Measurements from ENCODE around the gene ACAP2. TPM values are rescaled to one million over a fixed set of nuclear protein-coding genes. Genes with fewer than 3 reads are reported as not detected.
A peak's percentile ranks its signal among the peaks of the same experiment; 100 is the strongest.
"Not testable (repeated sequence)": the region's sequence is repeated elsewhere in the genome, so short reads cannot be mapped to it uniquely, and the experiment has no call there.

The ACAP2 gene
- total RNA-seq, 1 experiment from 2014 or later, result 71.4 TPM

DNA sequence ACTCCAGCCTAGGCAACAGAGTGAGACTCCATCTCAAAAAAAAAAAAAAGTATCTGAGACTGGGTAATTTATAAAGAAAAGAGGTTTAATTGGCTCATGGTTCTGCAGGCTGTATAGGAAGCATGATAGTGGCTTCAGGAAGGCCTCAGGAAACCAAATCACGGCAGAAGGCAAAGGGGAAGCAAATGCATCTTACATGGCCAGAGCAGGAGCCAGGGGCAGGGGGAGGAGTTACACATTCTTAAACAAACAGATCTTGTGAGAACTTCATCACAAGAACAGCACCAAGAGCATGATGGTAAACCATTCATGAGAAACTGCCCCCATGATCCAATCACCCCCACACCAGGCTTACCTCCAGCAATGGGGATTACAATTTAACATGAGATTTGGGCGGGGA, 37.2 kb downstream of the ACAP2 start:
- DNase-seq (ENCODE audit: low read depth, low spot score), result peak; percentile 14
- in situ Hi-C loops (cut with HindIII; ENCODE audit: low pct_unique_long_range_greater_than_20kb, low sequenced_read_pairs), result no loop called here

DNA sequence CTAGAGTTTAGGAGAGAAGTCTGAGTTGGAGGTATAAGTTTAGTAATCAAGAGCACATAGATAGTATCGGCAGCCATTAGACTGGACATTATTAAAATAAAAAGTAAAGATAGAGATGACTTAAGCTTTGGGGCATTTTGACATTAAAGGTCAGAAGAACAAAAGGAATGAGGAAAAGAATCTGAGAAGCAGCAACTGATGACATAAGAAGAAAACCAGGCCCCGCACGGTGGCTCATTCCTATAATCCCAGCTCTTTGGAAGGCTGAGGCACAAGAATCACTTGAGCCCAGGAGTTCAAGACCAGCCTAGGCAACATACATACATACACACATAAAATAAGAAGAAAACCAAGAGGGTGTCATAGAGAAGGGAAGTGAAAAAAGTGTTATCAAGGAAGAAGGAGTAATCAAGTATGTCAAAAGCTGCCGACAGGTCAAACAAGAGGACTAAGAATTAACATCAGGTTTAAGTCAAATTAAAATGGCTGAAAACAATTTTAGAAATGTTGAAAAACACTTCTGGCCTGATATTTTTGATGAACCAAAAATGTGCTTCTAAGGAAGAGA, 38.9 kb downstream of the ACAP2 start:
- in situ Hi-C loops (cut with HindIII; ENCODE audit: low pct_unique_long_range_greater_than_20kb, low sequenced_read_pairs), result no loop called here
- no peak for DNase-seq (ENCODE audit: low read depth, low spot score)

DNA sequence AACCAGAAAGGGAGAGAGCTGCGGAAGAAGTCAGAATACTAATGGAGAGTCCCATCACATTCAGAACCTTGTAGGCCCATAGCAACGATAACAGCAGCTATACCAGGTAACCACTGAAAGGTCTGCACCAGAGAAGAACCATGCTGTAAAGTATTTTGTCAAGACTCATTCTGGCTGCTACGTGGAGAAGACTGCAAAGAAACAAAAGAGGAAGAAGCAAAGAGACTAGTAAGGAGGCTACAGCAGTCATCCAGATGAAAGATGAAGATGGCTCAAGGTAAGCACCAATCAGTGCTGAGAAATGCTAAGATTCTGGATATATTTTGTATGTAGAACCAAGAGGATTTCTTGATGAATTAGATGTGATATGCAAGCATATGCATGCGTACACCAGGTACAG, 39.6 kb downstream of the ACAP2 start:
- in situ Hi-C loops (cut with HindIII; ENCODE audit: low pct_unique_long_range_greater_than_20kb, low sequenced_read_pairs), result no loop called here
- no peak for DNase-seq (ENCODE audit: low read depth, low spot score)

DNA sequence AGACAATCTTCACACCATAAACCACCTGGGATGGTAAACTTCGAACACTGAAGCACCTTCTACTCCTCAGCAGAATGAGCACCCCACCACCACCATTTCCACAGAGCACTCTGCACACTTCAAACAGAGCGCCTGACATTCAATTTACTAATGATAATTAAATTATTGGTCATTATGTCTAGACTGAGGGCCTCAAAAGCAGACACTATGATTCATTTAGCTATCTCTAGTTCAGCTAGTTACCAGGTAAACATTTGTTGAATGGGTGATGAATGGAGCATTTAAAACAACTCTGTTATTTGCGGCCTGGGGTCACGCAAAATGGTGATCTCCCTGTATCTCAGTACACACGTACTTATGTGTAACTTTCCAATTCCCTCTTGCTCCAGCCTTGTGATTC, 40.9 kb downstream of the ACAP2 start:
- in situ Hi-C loops (cut with HindIII; ENCODE audit: low pct_unique_long_range_greater_than_20kb, low sequenced_read_pairs), result no loop called here
- no peak for DNase-seq (ENCODE audit: low read depth, low spot score)

DNA sequence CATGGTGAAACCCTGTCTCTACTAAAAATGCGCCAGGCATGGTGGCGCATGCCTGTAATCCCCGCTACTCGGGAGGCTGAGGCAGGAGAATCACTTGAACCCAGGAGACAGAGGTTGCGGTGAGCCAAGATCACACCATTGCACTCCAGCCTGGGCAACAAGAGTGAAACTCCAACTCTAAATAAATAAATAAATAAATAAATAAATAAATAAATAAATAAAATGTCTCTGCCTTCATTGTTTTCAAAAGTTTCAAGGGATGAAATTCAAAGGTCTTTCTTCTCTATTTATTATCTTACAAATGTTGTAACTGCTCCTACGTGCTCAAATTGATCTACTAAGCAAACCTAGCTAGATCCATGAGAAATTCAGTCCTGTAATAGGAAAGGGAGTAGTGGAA, 44.4 kb downstream of the ACAP2 start:
- in situ Hi-C loops (cut with HindIII; ENCODE audit: low pct_unique_long_range_greater_than_20kb, low sequenced_read_pairs); DNase-seq (ENCODE audit: low read depth, low spot score): not testable (repeated sequence)

DNA sequence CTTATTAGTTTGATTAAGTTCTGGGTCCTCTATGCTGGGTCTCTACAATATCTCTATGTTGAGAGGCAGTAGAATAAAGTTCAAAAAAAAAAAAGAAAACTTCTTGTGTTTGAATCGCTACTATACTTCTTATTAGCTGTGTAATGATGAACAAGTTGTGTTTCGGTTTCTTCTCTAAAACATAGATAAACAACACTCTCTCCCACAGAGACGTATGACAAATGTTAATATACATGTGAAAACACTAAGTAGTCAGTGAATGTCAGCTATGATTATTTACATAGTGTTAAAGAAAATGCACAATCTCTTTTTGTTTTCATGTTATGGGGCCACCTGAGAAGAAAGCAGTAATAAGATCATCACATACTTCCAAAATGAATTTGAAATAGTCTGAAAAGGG, 45.3 kb downstream of the ACAP2 start:
- in situ Hi-C loops (cut with HindIII; ENCODE audit: low pct_unique_long_range_greater_than_20kb, low sequenced_read_pairs), result no loop called here
- DNase-seq (ENCODE audit: low read depth, low spot score), result no peak

DNA sequence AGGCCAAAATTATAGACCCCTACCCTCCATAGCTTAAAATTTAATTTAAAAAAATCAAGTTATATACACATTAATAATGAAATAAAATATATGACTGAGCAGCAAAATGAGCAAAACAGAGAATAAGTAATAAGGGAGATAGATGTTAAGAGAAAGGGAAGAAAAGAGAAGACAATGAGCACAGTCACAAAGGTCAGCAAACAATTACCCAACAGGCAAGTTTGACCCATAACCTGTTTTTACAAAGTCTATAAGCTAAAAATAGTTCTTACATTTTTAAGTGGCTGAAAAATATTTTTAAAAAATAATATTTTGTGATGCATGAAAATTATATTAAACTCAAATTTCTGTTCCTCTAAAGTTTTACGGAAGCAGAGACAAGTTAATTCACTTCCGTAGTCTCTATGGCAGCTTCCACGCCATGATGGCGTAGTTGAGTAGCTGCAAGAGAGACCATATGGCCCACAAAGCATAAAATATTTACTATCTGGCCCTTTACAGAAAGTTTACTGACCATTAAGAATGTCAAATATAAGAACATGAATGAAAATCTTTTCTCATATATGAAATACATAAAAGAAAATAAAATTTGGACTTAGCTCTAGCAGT, 47.5 kb downstream of the ACAP2 start:
- DNase-seq (ENCODE audit: low read depth, low spot score), result no peak
- in situ Hi-C loops (cut with HindIII; ENCODE audit: low pct_unique_long_range_greater_than_20kb, low sequenced_read_pairs), result no loop called here

DNA sequence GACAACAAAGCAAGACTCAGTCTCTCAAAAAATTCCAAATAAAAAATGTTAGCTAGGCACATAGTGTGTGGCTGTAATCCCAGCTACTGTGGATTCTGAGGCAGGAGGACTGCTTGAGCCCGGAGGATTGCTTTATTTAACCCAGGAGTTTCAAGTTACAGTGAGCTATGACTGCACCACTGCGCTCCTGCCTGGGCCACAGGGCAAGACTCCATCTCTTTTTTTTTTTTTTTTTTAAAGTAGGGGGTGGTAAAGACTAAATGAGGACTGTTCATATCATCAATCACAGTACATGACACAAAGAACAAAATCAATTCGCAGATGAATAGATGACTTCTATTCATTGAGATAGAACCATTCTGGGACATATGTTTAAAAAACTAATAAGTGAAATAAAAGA, 48.1 kb downstream of the ACAP2 start:
- in situ Hi-C loops (cut with HindIII; ENCODE audit: low pct_unique_long_range_greater_than_20kb, low sequenced_read_pairs), result no loop called here

DNA sequence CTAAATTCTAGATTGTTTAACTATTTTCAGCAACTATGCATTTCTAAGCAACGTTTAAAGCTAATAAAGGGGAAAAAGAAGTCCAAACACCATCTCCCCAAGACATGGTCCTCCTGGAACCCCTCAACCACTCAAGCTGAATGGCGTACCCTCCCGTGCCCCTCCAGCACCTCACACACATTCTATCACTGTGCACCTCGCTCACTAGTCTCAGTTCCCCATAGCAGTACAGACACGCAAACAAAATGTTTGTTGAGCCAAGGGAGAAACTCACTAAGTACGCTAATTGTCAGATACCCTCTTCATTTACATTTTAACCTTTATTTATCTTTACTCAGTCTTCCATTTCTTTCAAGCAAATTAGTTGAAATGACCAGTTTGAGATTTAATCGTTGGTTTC, 48.8 kb downstream of the ACAP2 start:
- in situ Hi-C loops (cut with HindIII; ENCODE audit: low pct_unique_long_range_greater_than_20kb, low sequenced_read_pairs), result no loop called here
- no peak for DNase-seq (ENCODE audit: low read depth, low spot score)

More for the DNA sequence above, 48.1 kb downstream of the ACAP2 start:
- DNase-seq (ENCODE audit: low read depth, low spot score), result no peak

DNA sequence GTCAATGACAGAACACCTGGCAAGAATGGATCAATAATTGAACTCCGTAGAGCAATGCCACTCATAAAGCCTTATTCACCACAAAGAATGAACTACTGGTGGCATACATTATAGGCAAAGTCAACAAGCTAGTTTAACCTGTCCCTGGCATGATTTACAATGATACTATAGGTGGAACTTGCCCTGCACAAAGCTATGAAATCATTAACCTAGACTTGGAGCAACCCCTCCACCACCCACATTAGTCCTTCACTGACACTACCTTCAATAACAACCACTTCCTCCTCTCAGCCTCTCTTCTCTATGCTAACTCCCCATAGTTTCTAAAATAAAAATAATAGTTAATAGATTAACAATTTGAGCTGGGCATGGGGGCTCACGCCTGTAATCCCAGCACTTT, 54.4 kb downstream of the ACAP2 start:
- in situ Hi-C loops (cut with HindIII; ENCODE audit: low pct_unique_long_range_greater_than_20kb, low sequenced_read_pairs), result no loop called here
- DNase-seq (ENCODE audit: low read depth, low spot score), result no peak

DNA sequence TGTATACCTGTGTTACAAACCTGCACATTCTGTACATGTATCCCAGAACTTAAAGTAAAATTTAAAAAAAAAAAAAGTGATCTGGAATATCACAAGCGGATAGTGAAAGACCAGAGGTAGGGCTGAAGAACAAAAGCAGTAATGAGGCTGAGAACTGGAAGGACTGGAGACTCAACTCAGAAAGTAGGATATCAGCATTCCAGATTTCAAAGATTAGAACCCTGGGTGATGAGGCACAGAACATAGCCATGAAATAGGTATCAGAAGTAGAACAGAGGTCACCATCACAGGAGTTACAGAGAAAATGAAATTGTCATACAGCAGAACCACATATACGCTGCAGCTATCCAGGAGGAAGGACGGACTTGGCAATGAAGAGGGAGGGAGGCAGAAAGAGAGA, 56.1 kb downstream of the ACAP2 start:
- DNase-seq (ENCODE audit: low read depth, low spot score), result no peak
- in situ Hi-C loops (cut with HindIII; ENCODE audit: low pct_unique_long_range_greater_than_20kb, low sequenced_read_pairs), result no loop called here

DNA sequence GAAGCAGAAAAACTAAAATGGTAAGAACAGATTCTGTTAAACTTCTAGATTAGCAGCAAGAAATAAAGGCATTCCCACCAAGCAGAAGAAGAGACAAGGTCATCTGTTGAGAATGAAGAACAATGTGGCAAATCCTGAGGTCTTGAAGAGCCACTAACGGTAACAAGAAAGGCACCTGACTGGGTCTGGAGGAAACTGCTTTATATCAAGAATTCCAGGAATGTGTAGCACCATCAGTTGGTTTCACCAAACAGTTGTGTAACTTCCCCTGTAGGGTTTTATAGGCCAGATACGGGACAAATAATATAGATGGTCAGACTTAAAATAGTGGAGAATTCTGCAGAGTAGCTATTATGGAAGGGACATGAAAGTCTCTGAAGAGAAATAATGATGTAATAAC, 57.3 kb downstream of the ACAP2 start:
- in situ Hi-C loops (cut with HindIII; ENCODE audit: low pct_unique_long_range_greater_than_20kb, low sequenced_read_pairs), result no loop called here
- peak; percentile 68 for DNase-seq (ENCODE audit: low read depth, low spot score)

DNA sequence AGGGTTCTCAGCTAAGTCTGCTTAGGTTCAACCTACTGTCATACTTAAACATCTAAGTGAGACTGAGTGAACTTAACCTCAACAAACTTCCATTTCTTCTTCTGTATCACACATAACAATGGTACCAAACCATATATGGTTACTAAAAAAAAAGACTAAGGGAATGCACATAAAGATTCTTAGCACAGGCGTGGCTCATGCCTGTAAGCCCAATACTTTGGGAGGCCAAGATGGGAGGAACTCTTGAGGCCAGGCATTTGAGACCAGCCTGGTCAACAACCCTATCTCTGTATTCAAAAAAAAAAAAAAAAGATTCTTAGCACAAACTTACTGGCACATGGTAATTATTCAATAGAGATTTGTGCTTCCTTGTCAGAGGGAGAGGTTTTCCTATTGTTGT, 57.9 kb downstream of the ACAP2 start:
- DNase-seq (ENCODE audit: low read depth, low spot score), result no peak
- in situ Hi-C loops (cut with HindIII; ENCODE audit: low pct_unique_long_range_greater_than_20kb, low sequenced_read_pairs), result no loop called here

DNA sequence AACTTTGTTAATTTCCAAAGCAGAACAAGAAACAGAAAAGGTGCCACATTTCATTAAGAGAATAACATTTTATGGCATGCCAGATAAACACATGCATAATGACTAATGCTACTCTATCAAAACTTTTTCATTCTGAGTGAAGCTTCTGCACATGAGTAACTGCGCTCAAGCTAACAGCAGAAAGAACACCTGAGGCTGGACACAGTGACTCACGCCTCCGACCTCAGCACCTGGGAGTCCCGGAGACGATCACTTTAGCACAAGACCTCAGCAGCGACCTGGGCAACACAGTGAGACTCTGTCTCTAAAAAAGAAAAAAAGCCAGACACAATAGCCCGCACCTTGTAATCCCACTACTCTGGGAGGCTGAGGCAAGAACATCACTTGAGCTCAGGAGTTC, 70.6 kb downstream of the ACAP2 start:
- in situ Hi-C loops (cut with HindIII; ENCODE audit: low pct_unique_long_range_greater_than_20kb, low sequenced_read_pairs), result no loop called here
- DNase-seq (ENCODE audit: low read depth, low spot score), result no peak

DNA sequence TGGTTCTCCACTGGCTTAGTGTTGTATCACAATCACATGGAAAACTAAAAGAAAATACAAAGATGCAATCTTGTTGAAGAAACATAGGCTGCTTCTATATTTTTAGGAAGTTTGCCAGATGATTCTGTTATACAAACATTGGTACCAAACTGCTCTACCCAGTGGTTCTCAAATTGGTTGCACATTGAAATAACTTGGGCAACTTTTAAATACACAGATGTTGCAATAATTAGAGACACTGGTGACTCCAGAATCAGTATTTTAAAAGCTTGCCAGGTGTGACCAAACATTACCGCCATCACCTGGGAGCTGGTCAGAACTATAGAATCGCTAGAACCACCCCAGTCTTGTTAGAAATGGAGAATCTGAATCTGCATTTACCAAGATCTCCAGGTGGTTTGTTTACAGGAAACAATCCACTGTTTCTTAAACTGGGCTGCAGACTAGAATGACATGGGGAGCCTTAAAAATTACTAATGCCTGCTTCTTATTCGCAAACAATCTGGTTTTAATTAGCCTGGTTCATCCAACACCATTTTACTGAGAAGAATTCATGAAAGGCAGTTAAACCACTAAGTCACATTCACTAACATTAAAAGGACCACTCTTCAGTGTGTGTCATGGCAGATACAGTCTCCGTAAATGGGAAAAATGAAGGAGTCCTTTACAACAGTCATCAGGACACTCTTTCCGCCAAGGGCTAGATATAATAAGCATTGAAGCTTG, 76.5 kb downstream of the ACAP2 start:
- no peak for DNase-seq (ENCODE audit: low read depth, low spot score)

DNA sequence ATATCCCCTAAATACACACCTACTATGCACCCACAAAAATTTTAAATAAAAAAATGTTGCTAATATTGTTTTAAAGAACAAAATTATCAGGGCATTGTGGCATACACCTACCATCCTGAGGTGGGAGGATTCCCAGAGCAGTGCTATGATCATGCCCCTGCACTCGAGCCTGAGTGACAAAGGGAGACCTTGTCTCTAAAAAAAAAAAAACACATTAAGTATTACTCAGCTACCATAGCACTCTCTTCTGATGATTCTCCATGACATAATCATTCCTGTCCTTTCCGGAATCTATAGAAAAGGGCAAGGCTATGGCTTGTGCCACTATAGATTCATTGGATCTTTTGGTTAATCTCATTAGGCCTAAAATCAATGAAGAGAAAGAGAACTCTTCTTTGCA, 77.4 kb downstream of the ACAP2 start:
- peak; percentile 82 for DNase-seq (ENCODE audit: low read depth, low spot score)
- in situ Hi-C loops (cut with HindIII; ENCODE audit: low pct_unique_long_range_greater_than_20kb, low sequenced_read_pairs), result no loop called here

More for the DNA sequence above, 76.5 kb downstream of the ACAP2 start:
- in situ Hi-C loops (cut with HindIII; ENCODE audit: low pct_unique_long_range_greater_than_20kb, low sequenced_read_pairs), result no loop called here

DNA sequence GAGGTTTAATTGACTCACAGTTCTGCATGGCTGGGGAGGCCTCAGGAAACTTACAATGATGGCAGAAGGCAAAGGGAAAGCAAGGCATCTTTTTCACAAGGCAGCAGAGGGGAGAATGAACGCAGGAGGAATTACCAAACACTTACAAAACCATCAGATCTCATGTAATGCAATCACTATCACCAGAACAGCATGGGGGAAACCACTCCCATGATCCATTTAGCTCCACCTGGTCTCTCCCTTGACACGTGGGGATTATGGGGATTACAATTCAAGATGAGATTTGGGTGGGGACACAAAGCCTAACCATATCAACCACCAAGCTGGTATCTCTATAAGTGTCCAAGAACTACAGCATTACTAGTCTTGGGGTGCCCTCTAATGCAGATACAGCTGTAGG, 85.0 kb downstream of the ACAP2 start:
- in situ Hi-C loops (cut with HindIII; ENCODE audit: low pct_unique_long_range_greater_than_20kb, low sequenced_read_pairs), result not testable (repeated sequence)

DNA sequence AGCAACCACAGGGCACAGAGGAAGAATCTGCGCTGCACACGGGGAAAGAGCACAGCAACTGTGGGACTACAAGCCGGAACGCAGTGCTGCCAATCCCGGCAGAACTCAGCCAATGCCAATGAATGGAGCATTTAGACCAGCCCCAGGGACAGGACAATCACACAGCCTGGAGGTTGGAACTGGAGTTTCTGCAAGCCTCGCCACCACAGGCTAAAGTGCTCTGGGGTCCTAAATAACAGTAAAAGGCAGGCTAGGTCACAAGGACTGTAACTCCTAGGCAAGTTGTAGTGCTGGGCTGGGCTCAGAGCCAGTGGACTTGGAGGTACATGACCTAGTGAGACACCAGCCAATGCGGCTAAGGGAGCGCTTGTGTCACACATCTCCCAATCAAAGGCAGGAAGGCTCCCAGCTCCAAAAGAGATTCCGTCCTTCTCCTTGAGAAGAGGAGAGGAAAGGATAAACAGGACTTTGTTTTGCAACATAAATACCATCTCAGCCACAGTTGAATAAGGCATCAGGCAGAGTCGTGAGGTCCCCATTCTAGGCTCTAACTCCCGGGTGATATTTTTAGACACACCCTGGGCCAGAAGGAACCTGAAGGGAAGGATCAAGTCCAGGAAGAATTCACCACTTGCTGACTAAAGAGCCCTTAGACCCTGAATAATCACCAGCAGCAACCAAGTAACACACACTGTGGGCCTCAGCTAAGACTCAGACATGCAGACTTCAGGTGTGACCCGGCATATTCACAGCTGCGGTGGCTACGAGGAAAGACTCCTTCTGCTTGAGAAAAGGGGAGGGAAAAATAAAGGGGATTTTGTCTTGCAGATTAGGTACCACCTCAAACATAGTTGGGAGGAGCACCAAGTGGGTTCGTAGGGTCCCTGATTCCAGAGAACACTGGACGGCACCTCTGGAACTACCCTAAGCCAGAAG, 86.4 kb downstream of the ACAP2 start:
- in situ Hi-C loops (cut with HindIII; ENCODE audit: low pct_unique_long_range_greater_than_20kb, low sequenced_read_pairs), result no loop called here
- peak; percentile 86 for DNase-seq (ENCODE audit: low read depth, low spot score)

More for the DNA sequence above, 85.0 kb downstream of the ACAP2 start:
- DNase-seq (ENCODE audit: low read depth, low spot score), result not testable (repeated sequence)
